Measurements from ENCODE around the gene LSMEM2.

The LSMEM2 gene

DNA sequence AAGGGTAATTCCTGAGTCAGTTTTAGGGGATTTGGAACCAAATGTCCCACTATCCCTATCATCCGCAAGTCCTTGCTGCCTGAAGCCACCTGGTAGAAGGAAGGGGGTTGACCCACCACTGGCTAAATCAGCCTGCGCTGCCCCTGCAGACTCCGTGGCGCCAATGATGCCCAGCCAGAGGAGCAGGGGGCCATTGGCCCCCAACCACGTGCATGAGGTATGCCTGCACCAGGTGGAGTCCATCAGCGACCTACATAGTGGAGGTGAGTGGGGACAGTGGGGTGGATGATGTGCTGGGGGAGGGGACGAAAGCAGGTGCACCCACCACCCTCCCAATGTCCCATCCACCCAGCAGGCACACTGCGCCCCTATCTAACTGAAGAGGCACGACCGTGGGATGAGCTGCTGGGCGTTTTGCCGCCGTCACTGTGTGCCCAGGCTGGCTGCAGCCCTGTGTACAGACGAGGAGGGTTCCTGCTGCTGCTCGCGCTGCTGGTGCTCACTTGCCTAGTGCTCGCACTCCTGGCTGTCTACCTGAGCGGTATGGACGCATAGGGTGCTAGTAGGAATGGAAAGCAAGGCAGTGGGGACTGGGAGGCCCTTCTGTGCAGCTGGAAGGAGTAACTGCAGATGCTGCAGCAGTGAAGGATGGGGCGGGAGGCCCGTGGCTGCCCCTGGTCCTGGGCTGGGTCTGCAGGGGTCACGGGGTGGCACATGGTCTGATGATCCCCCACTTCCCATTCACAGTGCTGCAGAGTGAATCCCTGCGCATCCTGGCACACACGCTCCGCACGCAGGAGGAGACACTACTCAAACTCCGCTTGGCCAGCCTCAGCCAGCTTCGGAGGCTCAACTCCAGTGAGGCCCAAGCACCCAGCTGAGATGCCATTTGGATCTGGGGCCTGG, 7.7 kb downstream of the LSMEM2 start:
- DNase-seq: no peak

DNA sequence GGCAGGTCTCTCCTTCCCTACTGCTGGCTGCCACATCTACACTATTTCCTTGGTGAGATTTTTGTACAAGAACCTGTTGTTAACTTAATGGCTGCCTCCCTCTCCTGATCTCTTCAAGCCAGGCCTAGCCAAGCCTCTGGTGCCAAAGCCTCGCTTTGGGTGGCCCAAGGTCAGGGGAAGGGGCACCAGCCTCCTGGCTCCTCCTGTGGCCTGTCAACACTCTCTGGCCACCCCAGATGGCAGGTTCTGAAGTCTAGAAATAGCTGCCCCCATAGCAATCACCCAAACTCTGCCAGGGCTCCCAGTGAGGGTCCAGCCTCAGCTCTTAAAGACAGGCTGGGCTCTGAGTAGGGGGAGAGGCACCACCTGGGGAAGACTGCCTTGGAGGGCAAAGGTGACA, 8.4 kb downstream of the LSMEM2 start:
- DNase-seq: no peak

DNA sequence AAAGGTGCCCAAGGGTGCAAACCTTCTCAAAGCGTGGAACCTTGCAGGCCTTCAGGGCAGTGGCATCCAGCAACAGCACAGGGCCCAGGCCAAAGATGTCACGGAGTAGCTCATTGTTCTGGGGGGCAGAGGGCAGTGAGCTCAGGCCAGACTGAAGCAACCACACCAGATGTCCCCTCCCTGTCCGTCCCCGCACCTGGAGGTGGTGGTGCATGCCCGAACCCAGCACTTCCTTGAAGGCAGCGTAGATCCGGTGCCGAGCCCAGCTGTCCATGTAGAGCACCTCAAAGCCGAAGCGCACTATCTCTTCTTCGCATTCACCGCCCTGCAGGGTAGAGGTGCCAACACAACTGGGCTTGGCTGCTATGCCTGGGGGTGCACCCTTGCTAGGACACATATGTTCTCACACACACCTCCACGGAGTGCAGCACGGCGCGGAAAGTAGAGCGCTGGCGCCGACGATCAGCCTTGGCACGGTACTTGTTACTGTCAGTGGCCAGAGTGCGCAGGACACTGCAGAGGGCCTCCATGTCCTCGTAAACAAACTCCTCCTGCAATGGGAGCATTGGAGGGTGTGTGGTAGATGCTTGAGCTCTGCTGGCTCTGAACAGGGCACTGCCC, 9.6 kb downstream of the LSMEM2 start:
- DNase-seq: no peak

DNA sequence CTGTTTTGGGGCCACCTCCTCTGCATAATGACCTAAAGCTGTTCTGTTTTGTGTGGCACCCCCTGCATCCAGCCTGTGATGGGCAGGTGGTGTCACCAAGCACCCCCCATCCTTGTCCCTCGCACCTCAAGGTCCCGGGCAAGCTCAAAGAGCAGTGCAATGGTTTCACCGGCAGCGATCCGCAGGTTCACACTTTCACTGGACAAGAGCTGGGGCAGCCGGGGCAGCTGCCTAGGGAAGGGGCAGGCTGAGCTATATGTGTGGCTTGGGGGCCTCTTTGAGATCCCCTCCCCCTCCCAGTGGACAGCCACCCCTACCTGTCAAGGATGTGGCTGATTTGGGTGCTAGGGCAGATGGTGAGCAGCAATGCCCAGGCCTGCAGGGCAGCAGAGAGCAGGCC, 10.2 kb downstream of the LSMEM2 start:
- DNase-seq: no peak

DNA sequence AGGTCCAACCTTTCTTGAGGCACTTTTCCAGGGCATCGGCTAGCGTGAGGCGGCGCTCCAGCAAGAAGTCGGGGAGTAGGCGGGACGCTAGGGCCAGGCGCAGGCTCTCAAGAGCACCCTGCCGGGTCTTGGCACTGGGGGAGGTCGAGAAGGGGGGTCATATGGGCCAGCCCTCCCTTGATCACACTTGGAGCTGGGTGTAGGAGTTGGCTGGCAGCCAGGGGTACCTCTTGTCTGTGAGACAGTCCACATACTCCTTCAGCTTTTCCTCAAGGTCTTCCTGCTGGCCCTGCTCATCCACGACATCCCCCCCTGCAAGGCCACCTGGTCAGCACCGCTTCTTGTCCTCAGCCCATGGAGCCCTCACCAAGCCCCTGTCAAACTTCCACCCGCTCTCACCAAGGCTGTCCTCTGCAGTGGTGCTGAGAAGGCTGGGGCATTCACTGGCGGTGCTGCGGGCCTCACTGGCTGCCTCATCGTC, 11.3 kb downstream of the LSMEM2 start:
- DNase-seq: no peak

DNA sequence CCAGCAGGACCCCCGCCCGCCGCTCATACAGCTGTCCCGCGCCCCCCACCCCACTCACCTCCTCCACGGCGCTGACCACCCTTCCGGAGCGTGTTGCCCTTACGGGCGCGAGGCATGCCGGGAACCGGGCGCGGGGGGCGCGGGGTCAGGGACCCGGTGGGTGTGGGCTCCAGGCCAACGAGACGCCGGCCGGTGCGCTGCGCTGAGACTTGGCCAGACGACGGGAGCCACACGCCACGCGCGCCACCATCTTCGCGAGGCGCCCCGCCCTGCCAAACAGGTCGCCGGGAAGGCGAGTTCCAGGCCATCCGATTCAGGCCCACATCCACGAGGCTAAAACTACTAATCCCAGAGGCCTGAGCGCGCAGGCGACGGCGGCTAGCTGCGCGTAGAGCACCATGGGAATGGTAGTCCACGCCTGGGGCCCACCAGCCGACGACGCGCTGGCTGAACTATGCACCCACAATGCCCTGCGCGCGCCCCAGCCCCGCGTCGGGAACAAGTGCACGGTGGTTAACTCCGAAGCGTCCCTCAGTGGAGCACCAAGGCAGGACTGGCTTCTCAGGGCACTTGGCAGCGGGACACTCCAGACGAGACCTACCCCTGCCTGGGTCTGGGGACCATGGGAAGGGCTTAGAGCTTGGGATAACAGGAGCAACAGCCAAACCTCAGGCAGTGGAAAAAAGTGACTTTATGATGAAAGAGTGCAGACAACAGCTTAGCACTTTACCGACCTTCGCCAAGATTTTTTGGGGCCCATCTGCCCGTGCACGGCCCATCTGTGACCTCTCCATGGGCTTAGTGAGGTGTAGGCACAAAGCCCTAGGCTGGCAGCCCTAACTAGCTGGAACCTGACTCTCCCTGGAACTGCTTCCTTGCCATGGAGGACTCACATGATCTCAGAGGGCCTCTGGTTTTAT, 13.5 kb downstream of the LSMEM2 start, which contains the start of gene IFRD2:
IFRD2 (minus strand) TSS at position 271 of the 920 bp plus-strand sequence; CDS start at position 116, 155 bp downstream.
- DNase-seq: peak; percentile 96

DNA sequence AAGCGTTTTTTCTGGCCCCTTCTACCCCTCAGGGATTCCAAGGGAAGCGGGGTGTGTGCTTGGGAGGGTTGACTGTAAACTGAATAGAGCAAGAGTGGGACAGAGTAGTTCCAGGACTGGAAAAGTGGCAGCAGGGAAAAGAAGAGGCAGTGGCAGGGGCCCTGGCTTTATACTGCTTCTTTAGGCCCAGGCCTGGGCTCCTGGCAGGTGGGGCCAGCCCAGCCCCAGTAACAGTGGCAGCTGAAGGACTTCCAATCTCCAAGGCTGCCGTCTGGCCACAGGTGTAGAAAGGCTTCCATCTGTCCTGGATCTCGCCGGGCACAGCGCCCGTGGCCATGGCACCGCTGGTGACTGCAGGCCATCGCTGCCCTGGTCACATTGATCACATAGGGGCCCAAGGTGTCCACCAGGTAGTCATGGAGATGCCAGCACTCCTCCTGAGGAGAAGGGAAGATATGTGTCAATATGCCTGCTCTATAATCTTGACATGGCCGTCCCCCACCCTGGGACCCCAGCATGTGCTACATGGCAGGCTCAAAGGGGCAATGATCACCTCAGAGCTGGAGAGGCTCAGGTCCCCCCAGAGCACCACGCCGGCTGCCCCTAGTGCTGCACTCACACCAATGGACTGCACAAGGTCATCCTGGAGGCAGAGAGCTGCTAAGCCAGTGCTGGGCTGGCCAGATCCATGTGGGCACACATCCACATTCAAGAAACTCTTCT, 14.4 kb downstream of the LSMEM2 start:
- no peak for DNase-seq

DNA sequence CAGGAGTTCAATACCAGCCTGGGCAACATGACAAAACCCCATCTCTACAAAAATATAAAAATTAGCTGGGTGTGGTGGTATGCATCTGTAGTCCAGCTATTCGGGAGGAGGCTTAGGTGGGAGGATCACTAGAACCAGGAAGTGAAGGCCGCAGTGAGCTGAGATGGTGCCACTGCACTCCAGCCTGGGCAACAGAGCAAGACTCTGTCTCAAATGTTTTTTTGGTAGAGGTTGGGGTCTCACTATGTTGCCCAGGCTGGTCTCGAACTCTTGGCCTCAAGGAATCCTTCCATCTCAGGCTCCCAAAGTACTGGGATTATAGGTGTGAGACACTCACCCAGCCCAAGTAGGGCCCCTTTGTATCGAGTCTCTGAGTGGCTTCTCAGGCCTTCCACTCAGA, 15.2 kb downstream of the LSMEM2 start:
- no peak for DNase-seq

DNA sequence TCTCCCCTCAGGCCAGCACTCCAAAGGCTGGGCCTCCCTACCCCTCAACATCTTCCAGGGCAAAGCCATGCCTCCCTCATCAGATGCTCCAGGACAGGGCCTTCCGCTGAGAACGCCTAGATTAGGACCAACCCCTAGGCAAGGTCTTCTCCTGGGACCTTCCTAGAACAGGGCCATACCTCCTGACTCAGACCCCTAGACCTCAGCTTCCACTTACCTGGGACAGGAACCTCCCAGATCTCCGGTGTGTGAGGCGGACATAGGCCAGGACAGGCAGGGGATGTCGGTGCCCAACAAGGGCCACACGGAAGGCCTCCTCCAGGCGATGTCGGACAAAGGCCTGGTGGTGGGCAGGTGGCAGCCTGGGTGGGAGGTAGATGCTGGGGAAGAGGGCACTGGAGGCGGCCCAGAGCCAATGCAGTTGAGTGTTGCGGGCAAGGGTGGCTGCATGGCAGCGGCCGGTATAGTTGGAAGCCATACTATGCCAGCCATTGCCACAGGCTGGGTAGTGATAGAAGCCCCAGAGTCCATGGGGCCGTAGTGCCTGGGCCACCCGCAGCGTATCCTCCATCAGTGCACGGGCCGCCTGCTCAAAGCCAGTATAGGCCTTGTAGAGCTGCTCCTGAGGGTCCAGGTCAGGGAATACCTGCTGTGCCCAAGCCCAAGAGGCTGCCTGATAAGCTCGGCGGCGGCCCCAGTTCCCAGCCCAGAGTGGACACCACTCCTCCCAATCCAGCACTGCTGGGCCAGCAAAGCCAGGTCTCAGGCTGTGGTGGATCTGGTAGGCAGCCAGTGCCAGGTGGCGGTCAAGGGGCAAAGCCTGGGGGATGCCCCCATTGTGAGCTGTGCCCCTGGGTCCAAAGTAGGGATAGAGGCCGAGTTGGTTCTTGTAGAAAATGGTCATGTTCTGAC, 15.9 kb downstream of the LSMEM2 start:
- no peak for DNase-seq

DNA sequence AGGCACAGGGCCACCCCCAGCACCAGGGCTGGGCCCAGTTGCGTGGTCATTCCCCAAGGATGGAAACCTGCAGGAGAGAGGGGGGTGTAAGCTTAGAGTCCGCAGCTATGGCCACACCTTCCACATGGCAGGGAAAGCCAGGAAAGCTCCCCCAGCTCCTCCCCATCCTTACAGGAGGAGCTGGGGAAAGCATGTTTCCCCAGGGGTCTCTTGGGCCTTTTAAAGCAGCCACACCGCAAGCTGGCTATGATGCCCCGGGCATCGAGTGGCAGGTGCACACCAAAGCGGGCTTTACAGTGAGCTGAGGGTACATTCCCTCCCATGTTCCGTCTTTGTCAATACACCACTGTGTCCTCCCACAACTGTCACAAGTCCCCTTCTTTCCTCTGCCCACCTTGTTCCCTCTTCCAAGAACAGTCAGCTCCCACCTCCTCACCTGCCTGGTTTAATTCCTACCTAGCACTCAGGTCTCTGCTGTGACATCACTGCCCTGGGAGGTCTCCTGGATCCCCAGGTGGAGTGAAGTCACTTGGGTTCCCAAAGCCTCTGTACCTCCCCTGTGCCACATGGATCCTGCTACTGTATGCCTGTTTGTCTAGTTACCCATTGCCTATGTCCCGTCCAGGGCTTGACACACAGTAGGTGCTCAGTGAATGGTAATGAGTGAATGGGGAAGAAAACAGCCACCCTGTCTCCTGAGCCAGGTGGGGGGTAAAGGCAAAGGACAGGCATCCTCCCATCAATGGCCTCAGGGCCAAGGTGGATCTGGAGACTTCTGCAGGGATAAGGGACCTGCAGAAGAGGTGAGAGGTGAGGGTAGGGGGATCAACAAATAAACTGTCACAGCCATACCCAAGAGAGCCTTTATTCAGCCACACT, 16.9 kb downstream of the LSMEM2 start:
- DNase-seq: no peak

DNA sequence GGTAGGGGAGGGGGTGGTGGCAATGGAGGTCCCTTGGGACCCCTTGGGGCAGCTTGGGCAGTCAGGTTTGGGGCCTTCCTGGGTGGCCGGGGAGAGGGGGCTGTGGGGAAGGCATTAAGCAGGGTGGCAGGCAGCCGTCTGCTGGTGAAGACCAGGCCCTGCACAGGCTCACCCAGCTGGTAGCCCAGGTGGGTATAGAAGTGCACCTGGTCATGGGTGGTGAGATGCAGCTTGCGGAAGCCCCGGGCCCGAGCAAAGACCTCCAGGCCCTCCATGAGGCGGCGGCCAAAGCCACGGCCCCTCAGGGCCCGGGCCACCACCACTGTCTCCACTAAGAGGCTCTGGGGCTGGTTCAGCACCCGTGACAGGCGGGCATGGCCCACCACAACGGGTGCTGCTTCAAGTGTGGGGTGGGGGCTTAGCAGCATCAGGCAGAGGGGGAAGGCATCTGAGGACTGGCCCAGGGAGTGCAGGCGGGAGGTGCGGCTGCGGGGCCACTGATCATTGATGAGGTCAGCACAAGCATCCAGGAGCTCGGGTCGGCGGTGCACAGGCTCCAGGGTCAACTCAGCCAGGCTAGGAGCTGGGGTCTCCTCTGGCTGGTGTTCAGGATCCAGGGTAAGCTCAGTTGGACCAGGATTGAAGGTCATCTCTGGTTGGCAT, 18.0 kb downstream of the LSMEM2 start:
- DNase-seq: no peak

DNA sequence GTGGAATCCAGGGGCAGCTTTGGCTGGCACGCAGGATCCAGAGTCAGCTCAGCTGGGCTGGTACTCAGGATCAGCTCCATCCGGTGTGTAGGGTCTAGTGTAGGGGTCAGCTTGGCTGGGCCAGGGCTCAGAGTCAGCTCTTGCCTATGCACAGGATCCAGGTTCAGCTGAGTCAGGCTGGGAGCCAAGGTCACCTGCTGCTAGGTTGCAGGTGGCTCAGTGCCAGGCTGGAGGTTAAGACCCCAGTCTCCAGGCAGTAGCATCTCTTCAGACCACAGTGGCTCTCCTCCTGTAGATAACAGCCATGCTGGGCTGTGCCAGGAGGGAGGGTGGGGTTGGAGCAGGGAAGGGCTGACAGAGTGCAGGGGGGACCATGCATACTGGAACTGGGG, 18.5 kb downstream of the LSMEM2 start:
- DNase-seq: no peak

DNA sequence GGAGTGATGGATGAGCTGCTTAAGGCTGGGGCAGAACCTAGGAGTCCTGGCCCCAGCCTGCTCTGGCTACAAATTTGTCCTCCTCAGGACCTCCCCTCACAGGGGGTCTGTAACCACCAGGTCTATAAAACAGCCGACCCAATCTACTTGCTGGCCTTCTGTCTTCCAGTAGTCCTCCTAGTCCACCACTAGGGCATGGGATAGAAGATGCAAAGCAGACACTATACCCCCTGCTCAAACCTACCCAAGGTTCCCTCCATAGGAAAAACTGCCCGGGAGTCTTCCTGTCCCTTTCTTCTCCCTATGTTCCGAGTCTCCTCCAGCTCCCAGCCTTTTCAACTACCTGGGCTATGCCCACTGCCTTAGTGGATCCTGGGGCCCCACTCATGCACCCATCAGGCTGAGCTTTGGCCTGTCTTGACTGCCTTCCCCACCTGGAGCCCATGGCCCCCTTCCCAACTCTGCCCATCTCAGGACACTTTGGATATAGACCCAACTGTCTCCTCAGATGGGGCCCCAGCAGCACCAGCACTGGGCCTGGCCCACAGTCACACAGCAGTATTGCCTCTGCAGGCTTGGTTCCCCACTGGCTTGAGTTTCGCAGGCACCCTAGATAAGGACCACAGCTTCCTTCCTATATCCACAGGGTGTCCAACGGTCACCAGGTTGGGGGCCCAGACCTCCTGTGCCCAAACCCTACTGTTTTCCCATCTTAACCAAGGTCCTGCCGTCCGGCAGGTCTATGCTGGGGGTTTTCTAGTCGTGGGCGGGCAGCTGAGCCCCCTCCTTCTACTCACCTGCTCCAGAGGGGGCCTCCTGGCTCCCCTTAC, 19.2 kb downstream of the LSMEM2 start:
- no peak for DNase-seq

DNA sequence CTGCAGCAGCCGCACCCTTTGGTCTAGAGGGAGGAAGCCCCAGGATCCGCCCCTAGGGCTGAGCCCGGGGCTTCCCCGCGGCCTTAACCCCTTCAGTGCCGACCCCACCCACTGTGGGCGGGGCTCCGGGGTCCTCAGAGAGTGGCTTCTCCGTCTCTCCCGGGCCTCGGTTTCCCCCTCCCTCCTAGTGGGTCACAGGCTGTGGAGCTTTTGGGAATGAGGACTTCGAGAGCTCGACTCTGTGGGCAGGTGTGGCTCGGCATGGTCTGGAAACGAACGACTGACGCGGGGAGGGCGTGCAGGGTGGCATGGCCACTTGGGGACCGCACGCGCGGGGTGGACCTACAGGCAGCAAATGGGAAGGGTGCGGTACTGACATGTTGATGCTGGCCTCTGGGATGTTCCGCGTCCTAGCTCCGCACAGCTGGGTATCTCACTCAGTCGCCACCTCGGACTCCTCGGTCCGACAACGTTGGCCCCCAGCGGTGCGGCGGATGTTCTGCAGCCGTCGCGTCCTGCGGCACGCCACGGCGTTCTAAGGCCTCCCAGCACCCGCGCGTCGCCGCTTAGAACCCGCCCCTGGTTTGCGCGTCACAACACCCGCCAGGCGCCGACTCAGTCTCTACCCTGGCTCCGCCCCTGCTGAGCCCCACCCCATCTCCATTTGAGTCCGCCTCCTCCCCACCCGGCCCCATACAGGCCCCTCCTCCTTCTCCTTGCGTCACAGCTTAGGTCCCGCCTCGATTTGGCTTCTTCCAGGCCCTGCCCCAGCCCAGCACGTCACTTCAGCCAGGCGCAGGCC, 20.1 kb downstream of the LSMEM2 start, which contains the start of the genes HYAL3 and NAA80:
HYAL3 (minus strand) TSS at position 570 of the 802 bp plus-strand sequence. CDS start 3,803 bp downstream, outside the sequence.
NAA80 (minus strand) TSS at position 570 of the 802 bp plus-strand sequence. CDS start 1,942 bp downstream, outside the sequence.
- DNase-seq: peak; percentile 99

DNA sequence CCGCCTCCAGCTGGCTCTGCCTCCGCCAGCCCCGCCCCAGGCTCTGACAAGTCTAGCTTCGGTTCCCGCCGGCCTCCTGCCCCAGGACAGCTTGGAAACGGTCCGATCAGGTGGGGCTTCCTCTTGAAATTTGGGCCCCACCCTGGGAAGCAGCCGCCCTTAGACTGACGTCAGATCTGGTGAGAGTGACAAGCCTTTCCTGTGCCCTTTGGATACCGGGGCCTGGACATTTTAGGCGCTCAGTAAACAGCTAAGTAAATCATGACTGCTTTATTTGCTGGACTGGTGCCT, 20.7 kb downstream of the LSMEM2 start:
- no peak for DNase-seq

DNA sequence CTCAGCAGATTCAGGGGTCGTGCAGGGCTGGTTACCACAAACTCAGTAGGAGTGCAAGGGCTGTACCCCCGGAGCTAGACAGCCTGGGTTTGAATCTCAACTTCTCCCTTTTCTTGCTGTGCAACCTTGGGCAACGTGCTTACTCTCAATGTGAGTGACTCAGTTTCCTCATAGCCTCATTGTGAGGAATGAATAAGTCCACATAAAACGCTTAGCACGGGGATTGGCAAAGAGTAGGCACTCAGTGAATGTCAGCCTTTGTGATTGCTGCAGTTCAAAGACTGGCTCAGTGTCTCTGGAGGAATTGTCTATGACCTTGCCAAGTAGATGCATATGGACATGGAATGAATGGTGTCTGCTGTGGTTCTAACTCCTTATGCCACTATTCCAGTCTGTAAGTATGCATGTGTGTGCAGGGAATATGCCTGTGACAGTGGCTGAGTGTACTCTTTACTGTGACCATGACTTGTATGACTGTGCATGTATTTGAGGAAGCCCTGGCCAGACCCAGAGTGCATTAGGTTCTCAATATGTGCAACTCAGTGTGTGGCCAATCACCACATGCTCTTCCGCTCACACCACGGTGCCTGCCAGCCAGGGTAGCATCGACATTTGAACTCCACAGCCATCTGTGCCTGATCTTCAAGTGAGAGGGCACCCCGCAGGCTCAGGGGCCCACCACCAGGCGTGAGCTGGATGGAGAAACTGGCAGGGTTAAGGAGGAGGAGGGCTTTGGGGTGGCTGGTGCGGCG, 21.2 kb downstream of the LSMEM2 start:
- DNase-seq: peak; percentile 60

DNA sequence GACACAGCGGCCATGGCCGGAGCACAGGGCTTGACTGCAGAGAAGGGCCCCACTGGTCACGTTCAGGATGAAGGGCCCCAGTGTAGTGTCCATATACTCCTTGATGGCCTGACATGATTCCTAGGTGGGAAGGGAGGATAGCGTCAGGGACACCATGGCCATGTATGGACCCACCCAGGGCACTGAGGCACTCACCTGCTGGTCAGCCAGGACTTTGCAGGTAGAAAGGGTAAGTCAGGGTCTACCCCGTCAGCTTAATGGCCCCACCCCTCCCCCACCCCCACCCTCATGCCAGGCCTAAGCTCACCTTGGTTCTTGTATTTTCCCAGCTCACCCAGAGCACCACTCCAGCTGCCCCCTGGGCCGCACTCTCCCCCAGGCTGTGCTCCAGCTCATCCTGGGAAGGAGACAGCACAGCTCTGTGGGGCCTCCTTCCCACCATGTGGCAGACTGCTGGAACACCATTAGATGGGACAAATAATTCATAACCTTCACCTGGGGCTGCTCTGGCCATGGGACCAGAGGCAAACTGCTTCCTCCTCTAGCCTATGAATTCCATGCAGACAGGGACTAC, 21.9 kb downstream of the LSMEM2 start:
- DNase-seq: no peak
